ENCODE results near the gene GNG8. TPM values are rescaled to one million over a fixed set of nuclear protein-coding genes. Genes with fewer than 3 reads are reported as not detected.

Gene GNG8
- total RNA-seq, 1 donor from 2014 or later: not detected

- intact Hi-C loops (cut with micrococcal nuclease): no loop called here
- ATAC-seq: no peak
- peak; percentile 21 for DNase-seq
Measured at GRCh38 chr19:46606681-46607447, 29.1 kb downstream of the GNG8 start.

DNA sequence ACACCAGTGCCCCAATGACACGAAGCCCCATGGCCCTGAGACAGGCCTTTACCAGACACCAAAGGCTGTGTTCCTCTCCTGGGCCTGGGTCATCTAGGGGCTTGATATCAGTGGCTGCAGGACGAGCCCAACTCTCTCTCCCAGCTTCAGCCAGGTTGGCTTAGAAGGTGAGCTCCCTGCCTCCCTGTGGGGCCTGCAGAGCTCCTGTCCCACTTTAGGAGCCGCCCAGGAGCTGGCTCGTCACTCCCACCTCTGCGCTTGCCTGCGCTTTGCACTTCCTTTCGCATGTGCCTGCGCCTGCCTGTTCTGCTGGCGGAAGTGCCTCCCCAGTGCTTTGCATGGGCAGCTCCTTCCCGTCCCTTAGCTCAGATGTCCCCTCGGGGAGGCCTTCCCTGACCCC lies 30.0 kb downstream of the GNG8 start:
- DNase-seq (no peak), ATAC-seq (no peak)
- intact Hi-C loops (cut with micrococcal nuclease): no loop called here

GRCh38 chr19:46605356-46605821 lies 30.6 kb downstream of the GNG8 start:
- no peak for DNase-seq
- intact Hi-C loops (cut with micrococcal nuclease): no loop called here
- ATAC-seq: no peak

DNA sequence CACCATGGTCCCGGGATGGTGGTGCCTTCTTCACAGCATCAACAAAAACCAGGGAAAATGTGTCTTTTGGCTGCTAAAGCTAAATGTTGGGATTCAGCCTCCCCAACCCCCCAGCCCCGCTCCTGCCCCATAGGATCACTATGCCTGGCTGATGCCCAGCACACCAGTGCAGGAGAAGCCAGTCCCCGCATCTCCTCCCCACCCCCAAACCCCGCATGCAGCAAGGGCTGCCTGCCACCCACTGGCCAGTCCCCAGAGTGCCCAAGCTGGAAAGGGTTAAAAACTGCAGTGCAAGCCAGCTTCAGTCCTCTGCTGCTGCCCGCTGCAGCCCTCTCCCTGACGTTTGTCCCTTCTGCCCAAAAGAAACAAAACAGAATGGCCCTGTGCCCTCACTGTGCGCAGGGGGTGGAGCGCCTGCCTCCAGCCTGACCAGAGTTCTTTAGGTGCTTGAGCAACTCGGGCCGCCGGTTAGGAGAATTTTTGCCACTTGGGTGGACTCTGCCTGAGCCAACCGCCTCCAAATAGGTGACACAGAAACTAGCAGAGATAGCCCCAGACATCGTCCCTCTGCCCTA lies 31.1 kb downstream of the GNG8 start:
- intact Hi-C loops (cut with micrococcal nuclease): no loop called here
- DNase-seq (no peak), ATAC-seq (no peak)

GRCh38 chr19:46603752-46604231 lies 32.2 kb downstream of the GNG8 start:
- intact Hi-C loops (cut with micrococcal nuclease): no loop called here
- no peak for ATAC-seq
- DNase-seq: no peak

- DNase-seq (no peak), ATAC-seq (no peak)
- intact Hi-C loops (cut with micrococcal nuclease): no loop called here
Measured at GRCh38 chr19:46603195-46603637, 32.8 kb downstream of the GNG8 start.

DNA sequence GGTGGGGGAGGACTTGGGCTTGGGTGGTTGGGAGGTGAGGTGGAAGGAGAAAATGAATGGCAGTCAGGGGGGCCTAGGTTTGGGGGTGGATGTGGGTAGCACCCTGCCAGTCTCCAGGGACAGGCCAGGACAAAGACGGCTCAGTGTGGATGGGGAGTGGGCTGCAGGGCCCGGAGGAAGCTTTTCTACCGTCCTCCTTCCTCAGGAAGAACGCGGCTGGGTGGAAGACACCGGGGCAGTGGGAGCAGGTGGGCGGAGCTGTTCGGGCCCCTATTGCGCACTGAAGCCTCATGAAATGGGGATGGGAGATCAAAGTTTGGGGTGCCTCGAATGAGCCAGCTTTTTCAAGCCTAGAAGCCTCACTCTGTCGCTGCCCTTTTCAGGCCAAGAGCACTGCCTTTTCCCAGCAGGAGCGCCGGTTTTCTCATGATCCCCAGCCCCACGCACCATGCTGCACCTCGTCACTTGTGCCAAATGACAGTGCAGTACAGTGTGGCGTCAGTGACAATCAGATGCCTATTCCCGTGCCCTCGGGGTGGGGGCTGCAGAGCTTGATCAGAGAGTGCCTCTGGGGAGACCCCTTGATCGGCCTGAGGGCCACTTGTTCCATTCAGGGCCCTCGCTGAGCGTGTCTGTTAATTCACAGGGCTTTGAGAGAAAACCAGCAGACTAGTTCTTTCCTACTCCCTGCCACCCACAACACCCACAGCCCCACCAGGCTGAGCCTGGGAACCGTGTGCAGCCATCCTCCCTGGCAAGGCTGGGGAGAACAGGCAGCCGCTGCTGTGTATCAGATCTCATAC lies 33.4 kb downstream of the GNG8 start:
- intact Hi-C loops (cut with micrococcal nuclease): no loop called here
- peak; percentile 38 for DNase-seq
- ATAC-seq: no peak

DNA sequence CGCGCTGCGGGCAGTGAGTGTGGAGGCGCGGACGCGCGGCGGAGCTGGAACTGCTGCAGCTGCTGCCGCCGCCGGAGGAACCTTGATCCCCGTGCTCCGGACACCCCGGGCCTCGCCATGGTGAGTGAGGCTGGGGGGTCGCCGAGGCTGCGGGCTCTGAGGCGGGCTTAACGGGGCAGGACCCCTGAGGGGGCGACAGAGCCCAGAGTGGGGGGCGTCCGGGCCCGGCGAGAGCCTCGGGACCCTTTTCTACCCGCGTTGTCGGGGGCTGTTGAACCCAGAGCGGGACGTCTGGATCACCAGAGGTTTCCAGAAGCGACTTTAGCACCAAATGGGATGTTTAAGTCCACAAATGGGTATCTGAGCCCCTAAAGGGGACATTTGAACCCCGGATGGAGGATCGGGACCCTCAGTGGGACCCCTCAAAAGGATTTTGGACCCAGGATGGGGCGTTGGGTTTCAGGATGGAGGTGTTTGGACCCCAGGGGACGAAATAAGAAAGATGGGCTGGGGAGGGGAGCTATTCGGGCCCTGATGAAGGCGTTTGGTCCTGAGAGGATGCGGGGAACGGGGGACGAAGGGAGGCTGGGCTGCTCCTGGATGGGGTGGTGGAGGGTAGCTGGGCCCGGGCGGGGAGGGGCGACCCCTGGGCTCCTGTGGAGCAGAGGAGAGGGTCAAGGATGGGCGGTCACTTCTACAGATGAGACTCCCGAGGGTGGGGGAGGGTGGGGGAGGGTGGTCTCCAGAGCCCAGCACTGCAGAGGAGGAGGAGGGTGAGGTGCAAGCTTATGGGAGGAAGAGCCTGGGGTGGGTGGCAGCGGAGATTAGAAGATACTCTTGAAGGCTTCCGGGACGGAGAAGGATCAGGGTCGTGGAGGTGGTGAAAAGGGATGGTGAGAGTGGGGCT lies 34.4 kb downstream of the GNG8 start, which contains the start of gene CALM3:
Gene CALM3, plus strand, starts transcription at position 13 of the 907 bp plus-strand sequence. Its CDS starts 105 bp downstream, at position 118.
- no peak for DNase-seq
- ATAC-seq: peak; percentile 5
- intact Hi-C loops (cut with micrococcal nuclease): no loop called here

- peak; percentile 89 for ATAC-seq
- intact Hi-C loops (cut with micrococcal nuclease): no loop called here
- DNase-seq: peak; percentile 99
Measured at GRCh38 chr19:46600384-46601317, 35.4 kb downstream of the GNG8 start.

- ATAC-seq (no peak), DNase-seq (no peak)
Measured at GRCh38 chr19:46599716-46600373, 36.2 kb downstream of the GNG8 start.

GRCh38 chr19:46598372-46598917 lies 37.6 kb downstream of the GNG8 start:
- intact Hi-C loops (cut with micrococcal nuclease): no loop called here
- ATAC-seq: no peak
- DNase-seq: no peak

More at GRCh38 chr19:46599716-46600373, 36.2 kb downstream of the GNG8 start:
- intact Hi-C loops (cut with micrococcal nuclease): no loop called here

DNA sequence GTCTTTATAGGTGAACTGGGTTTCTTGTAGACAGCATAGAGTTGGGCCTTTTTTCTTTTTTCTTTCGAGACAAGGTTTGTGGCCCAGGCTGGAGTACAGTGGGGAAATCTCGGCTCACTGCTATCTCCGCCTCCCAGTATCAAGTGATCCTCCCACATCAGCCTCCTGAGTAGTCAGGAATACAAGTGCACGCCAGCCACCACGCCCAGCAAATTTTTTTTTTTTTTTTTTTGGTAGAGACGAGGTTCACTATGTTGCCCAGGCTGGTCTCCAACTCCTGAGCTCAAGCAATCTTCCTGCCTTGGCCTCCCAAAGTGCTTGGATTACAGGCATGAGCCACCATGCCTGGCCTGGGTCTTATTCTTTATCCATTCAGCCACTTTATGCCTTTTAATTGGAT lies 40.0 kb downstream of the GNG8 start:
- no peak for DNase-seq
- intact Hi-C loops (cut with micrococcal nuclease): no loop called here
- no peak for ATAC-seq

GRCh38 chr19:46591870-46592269 lies 44.1 kb downstream of the GNG8 start:
- DNase-seq (no peak), ATAC-seq (no peak)
- intact Hi-C loops (cut with micrococcal nuclease): no loop called here

GRCh38 chr19:46591254-46591653 lies 44.7 kb downstream of the GNG8 start:
- intact Hi-C loops (cut with micrococcal nuclease): no loop called here

GRCh38 chr19:46587861-46588260 lies 48.1 kb downstream of the GNG8 start:
- ATAC-seq (no peak), DNase-seq (no peak)

More at GRCh38 chr19:46591254-46591653, 44.7 kb downstream of the GNG8 start:
- DNase-seq: no peak
- ATAC-seq: no peak

DNA sequence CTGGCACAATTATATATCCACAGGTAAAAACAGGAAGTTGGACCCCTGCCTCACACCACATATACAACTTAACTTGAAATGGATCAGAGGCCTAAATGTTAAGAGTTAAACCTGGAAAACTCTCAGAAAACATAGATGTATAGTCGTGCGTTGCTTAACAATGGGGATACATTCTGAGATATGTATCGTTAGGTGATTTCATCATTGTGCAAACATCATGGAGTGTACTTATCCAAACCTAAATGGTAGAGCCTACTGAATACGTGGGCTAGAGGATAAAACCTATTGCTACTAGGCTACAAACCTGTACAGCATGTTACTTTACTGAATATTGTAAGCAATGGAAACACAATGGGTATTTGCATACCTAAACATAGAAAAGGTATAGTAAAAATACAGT lies 49.7 kb downstream of the GNG8 start:
- intact Hi-C loops (cut with micrococcal nuclease): no loop called here
- DNase-seq: no peak
- no peak for ATAC-seq

More at GRCh38 chr19:46587861-46588260, 48.1 kb downstream of the GNG8 start:
- intact Hi-C loops (cut with micrococcal nuclease): no loop called here

DNA sequence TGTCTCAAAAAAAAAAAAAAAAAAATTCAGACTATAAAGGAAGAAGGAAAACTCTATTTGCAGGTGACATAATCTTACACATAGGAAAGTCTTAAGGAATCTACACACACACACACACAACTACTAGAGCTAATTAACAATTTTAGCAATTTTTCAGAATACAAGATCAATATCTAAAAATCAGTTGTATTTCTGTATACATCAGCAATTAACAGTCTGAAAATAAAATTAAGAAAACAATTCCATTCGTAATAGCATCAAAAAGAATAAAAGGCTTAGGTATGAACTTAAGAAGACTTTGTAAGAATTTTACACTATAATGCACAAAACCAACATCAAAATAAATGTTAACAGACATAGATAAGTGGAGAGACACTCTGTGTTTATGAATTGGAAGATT lies 50.5 kb downstream of the GNG8 start:
- no peak for ATAC-seq
- no peak for DNase-seq
- intact Hi-C loops (cut with micrococcal nuclease): no loop called here
